PC-3 (cell line): Measurements from ENCODE around the gene MBOAT1. TPM values are rescaled to one million over a fixed set of nuclear protein-coding genes. Genes with fewer than 3 reads are reported as not detected.
A peak's percentile ranks its signal among the peaks of the same experiment; 100 is the strongest.

Experiments used
- ATAC-seq: fragments of 200-7000 bp; cut with Tn5 transposase; 2 replicates; pipeline ENCODE4 v1.9.1; 2020; ENCODE audit warnings: mild to moderate bottlenecking, moderate library complexity
- BruUV-seq: library from RNA; stranded (reverse); fragments of 400-500 nt; replicated peaks from 2 replicates; lab custom pipeline; 2021; lab: Mats Ljungman, UMichigan
- CTCF ChIA-PET: fragments of 300-600 bp; sonication (Branson Sonifier 250); formaldehyde crosslinking; loops from one replicate; lab custom pipeline; 2022; ENCODE audit warnings: antibody characterized with exemption; lab: Charles Lee
- POLR2A ChIA-PET: fragments of 300-600 bp; sonication (Branson Sonifier 250); formaldehyde crosslinking; loops from one replicate; lab custom pipeline; 2022; ENCODE audit warnings: antibody characterized with exemption; ENCODE audit not compliant: unreplicated experiment; lab: Charles Lee
- DNase-seq: peaks from one replicate; pipeline ENCODE4 v3.0.0-alpha.2; 2015
- H2AFZ ChIP-seq: fragments of 300-600 bp; sonication (generic); 2 replicates; pipeline ENCODE4 v1.6.0; 2016; ENCODE audit warnings: antibody characterized with exemption, low read length
- H3F3A ChIP-seq: fragments of 300-600 bp; sonication (generic); one replicate; pipeline ENCODE4 v1.6.0; 2017; ENCODE audit warnings: antibody characterized with exemption, low read length, control low read depth, mild to moderate bottlenecking; ENCODE audit not compliant: unreplicated experiment
- H3K27ac ChIP-seq: fragments of 300-600 bp; sonication (generic); 2 replicates; pipeline ENCODE4 v1.5.1; 2016; ENCODE audit warnings: mild to moderate bottlenecking, low read length
- H3K27me3 ChIP-seq: fragments of 300-600 bp; sonication (generic); 2 replicates; pipeline ENCODE4 v1.6.1; 2016; ENCODE audit warnings: low read length, mixed read lengths
- H3K36me3 ChIP-seq: fragments of 300-600 bp; sonication (generic); 2 replicates; pipeline ENCODE4 v1.6.1; 2016; ENCODE audit warnings: low read depth, mixed run types, low read length, mixed read lengths
- H3K4me1 ChIP-seq: fragments of 300-600 bp; sonication (generic); 2 replicates; pipeline ENCODE4 v1.5.1; 2016; ENCODE audit warnings: low read length; ENCODE audit not compliant: insufficient read depth
- H3K4me2 ChIP-seq: fragments of 300-600 bp; sonication (generic); 2 replicates; pipeline ENCODE4 v1.6.0; 2016; ENCODE audit warnings: low read length
- H3K4me3 ChIP-seq: fragments of 300-600 bp; sonication (generic); 2 replicates; pipeline ENCODE4 v1.5.1; 2016; ENCODE audit warnings: mild to moderate bottlenecking, low read length, mixed read lengths
- H3K79me2 ChIP-seq: fragments of 300-600 bp; sonication (generic); 2 replicates; pipeline ENCODE4 v1.6.1; 2017; ENCODE audit warnings: low read length, mixed read lengths
- H3K9ac ChIP-seq: fragments of 300-600 bp; sonication (generic); 2 replicates; pipeline ENCODE4 v1.6.0; 2016; ENCODE audit warnings: mild to moderate bottlenecking, low read length
- H3K9me2 ChIP-seq: fragments of 300-600 bp; sonication (generic); replicated peaks from 2 replicates; pipeline ENCODE4 v1.6.1; 2016; ENCODE audit warnings: mixed run types, low read length, mixed read lengths
- H3K9me3 ChIP-seq: fragments of 300-600 bp; sonication (generic); 2 replicates; pipeline ENCODE4 v1.6.1; 2016; ENCODE audit warnings: low read length, mixed read lengths
- H4K20me1 ChIP-seq: fragments of 300-600 bp; sonication (generic); 2 replicates; pipeline ENCODE4 v1.6.1; 2016; ENCODE audit warnings: low read length, mixed read lengths
- EZH2 ChIP-seq: fragments of 300-600 bp; sonication (generic); IDR thresholded peaks from one replicate; pipeline ENCODE4 v1.6.1; 2017; ENCODE audit warnings: antibody characterized with exemption, mild to moderate bottlenecking, low read length; ENCODE audit not compliant: unreplicated experiment
- EZH2phosphoT487 ChIP-seq: fragments of 300-600 bp; sonication (generic); IDR thresholded peaks from 2 replicates; pipeline ENCODE4 v1.6.1; 2018; ENCODE audit warnings: mild to moderate bottlenecking, antibody characterized with exemption, low read length, borderline replicate concordance
- intact Hi-C: fragments of 100-400 bp; cut with micrococcal nuclease; formaldehyde crosslinking; loops from 2 replicates; pipeline ENCODE4 v1.9.0; 2023
- total RNA-seq: library from RNA; depleted of rRNA; stranded (reverse); fragments of >200 nt; gene quantifications from 2 replicates; pipeline ENCODE4 v1.2.3, GENCODE V29; 2014
- TF ChIP-seq, protein P1 (sequence below): fragments of 300-600 bp; sonication (generic); conservative IDR thresholded peaks from 2 replicates; pipeline ENCODE4 v1.5.1; 2017; ENCODE audit warnings: antibody characterized with exemption, low read depth, mild to moderate bottlenecking, low read length

Gene MBOAT1
- total RNA-seq, 1 experiment from 2014 or later = 8.4 TPM

- TF ChIP-seq, protein P1, sequence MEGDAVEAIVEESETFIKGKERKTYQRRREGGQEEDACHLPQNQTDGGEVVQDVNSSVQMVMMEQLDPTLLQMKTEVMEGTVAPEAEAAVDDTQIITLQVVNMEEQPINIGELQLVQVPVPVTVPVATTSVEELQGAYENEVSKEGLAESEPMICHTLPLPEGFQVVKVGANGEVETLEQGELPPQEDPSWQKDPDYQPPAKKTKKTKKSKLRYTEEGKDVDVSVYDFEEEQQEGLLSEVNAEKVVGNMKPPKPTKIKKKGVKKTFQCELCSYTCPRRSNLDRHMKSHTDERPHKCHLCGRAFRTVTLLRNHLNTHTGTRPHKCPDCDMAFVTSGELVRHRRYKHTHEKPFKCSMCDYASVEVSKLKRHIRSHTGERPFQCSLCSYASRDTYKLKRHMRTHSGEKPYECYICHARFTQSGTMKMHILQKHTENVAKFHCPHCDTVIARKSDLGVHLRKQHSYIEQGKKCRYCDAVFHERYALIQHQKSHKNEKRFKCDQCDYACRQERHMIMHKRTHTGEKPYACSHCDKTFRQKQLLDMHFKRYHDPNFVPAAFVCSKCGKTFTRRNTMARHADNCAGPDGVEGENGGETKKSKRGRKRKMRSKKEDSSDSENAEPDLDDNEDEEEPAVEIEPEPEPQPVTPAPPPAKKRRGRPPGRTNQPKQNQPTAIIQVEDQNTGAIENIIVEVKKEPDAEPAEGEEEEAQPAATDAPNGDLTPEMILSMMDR = no peak
- TF ChIP-seq EZH2 (no peak), EZH2phosphoT487 (no peak)
- peak overlapping the region; percentile 95 for H3K4me2 ChIP-seq
- peak overlapping the region; percentile 73 for H3K4me3 ChIP-seq
- TSS peak; percentile 67 for BruUV-seq
- H3K9ac ChIP-seq = peak overlapping the region; percentile 74
- peak overlapping the region; percentile 74 for H3K27ac ChIP-seq
- peak; percentile 53 for ATAC-seq
- CTCF ChIA-PET = no interaction called here
- H3K79me2 ChIP-seq = peaks cover 46% of the 10 kb centered on the region
- POLR2A ChIA-PET = no interaction called here
- H4K20me1 ChIP-seq = no peaks in the 10 kb centered on the region
- H3F3A ChIP-seq = no peaks in the 10 kb centered on the region
- H3K27me3 ChIP-seq = no peaks in the 10 kb centered on the region
- no peaks in the 10 kb centered on the region for H3K9me2 ChIP-seq
- H3K36me3 ChIP-seq = no peaks in the 10 kb centered on the region
- no peaks in the 10 kb centered on the region for H3K9me3 ChIP-seq
- intact Hi-C loops = loop anchor here (5.0 to 10.0 kb wide), 2 partner anchors 76 to 324 kb away; partner anchors contain the start of gene CDKAL1
- peak overlapping the region; percentile 95 for H2AFZ ChIP-seq
- peak; percentile 86 for DNase-seq
- H3K4me1 ChIP-seq = peaks cover 14% of the 10 kb centered on the region
These were observed 980 bp downstream of the MBOAT1 start for GRCh38 chr6:20211037-20211940.

GRCh38 chr6:20210158-20210557 lies 2.1 kb downstream of the MBOAT1 start:
- intact Hi-C loops = loop anchor here (5.0 to 10.0 kb wide), 2 partner anchors 77 to 325 kb away; partner anchors contain the start of gene CDKAL1
- no peak overlapping the region for H3K4me2 ChIP-seq
- no peaks in the 10 kb centered on the region for H3F3A ChIP-seq
- H3K4me1 ChIP-seq = peaks cover 14% of the 10 kb centered on the region
- TF ChIP-seq EZH2phosphoT487 (no peak), EZH2 (no peak)
- TF ChIP-seq, protein P1 = no peak
- H3K79me2 ChIP-seq = peaks cover 55% of the 10 kb centered on the region
- CTCF ChIA-PET = no interaction called here
- DNase-seq (no peak), ATAC-seq (no peak)
- no peaks in the 10 kb centered on the region for H3K36me3 ChIP-seq
- POLR2A ChIA-PET = no interaction called here
- no TSS peak for BruUV-seq
- no peaks in the 10 kb centered on the region for H3K9me3 ChIP-seq
- no peak overlapping the region for H3K27ac ChIP-seq
- H4K20me1 ChIP-seq = no peaks in the 10 kb centered on the region
- H3K9me2 ChIP-seq = no peaks in the 10 kb centered on the region
- no peaks in the 10 kb centered on the region for H3K27me3 ChIP-seq
- H2AFZ ChIP-seq = no peak overlapping the region
- H3K9ac ChIP-seq = no peak overlapping the region
- H3K4me3 ChIP-seq = no peak overlapping the region
